ENCODE measurements around the gene SMARCA2.

Gene SMARCA2

DNA sequence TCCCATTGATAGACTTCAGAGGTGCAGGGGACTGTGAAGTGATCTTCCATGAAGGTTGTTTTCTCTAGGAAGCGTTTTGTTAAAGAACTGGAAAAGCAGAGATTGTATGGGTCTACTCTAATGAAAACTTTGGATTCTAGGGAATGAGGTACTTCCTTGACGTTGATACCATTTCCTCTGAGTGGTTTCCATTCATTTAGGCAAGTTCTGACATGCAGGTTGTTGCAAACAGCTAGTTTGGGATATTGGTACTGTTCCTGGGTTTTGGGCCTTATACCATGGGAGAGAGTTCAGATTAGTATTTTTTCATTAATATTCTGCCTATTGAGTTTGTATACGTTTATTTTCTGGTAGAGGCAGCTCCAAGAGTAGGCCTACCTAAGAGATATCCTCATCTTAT lies 25.7 kb downstream of the SMARCA2 start:
- no peak for DNase-seq (ENCODE audit: extremely low spot score)
- TF ChIP-seq L3MBTL2 (conservative IDR thresholded peaks at IDR 0.05) (no peak), ZNF384 (IDR thresholded peaks at IDR 0.05) (no peak)
- CTCF ChIA-PET: no interaction called here
- POLR2A ChIA-PET: no interaction called here

- ChIA-PET CTCF (no interaction called here), POLR2A (no interaction called here)
- TF ChIP-seq PKNOX1 (IDR thresholded peaks at IDR 0.05) (no peak), ARNT (IDR thresholded peaks at IDR 0.05) (no peak), L3MBTL2 (conservative IDR thresholded peaks at IDR 0.05) (no peak), LEF1 (IDR thresholded peaks at IDR 0.05; ENCODE audit: borderline replicate concordance) (no peak), FOXM1 (IDR thresholded peaks at IDR 0.05; ENCODE audit: borderline replicate concordance) (no peak), NFRKB (IDR thresholded peaks at IDR 0.05) (no peak), BHLHE40 (IDR thresholded peaks at IDR 0.05; ENCODE audit: borderline replicate concordance) (no peak), HDGF (IDR thresholded peaks at IDR 0.05; ENCODE audit: borderline replicate concordance) (no peak), ELF4 (IDR thresholded peaks at IDR 0.05) (no peak), SUZ12 (IDR thresholded peaks at IDR 0.05) (no peak), FOXK2 (IDR thresholded peaks at IDR 0.05) (no peak), SP1 (IDR thresholded peaks at IDR 0.05) (no peak), FOXA1 (IDR thresholded peaks at IDR 0.05) (no peak)
- no peak for DNase-seq (ENCODE audit: extremely low spot score)
These were observed 26.6 kb downstream of the SMARCA2 start for GRCh38 chr9:2041736-2042135.

- ChIA-PET CTCF (no interaction called here), POLR2A (no interaction called here)
- TF ChIP-seq FOXK2 (IDR thresholded peaks at IDR 0.05): no peak
- TF ChIP-seq TARDBP (IDR thresholded peaks at IDR 0.05): no peak
- TF ChIP-seq PKNOX1 (IDR thresholded peaks at IDR 0.05): no peak
- no peak for TF ChIP-seq SUZ12 (IDR thresholded peaks at IDR 0.05)
- TF ChIP-seq ZNF384 (IDR thresholded peaks at IDR 0.05): no peak
- no peak for TF ChIP-seq CTBP1 (IDR thresholded peaks at IDR 0.05; ENCODE audit: borderline replicate concordance)
- no peak for TF ChIP-seq FOXA1 (IDR thresholded peaks at IDR 0.05)
- no peak for TF ChIP-seq LEF1 (IDR thresholded peaks at IDR 0.05; ENCODE audit: borderline replicate concordance)
- TF ChIP-seq ARNT (IDR thresholded peaks at IDR 0.05): no peak
- TF ChIP-seq BHLHE40 (IDR thresholded peaks at IDR 0.05; ENCODE audit: borderline replicate concordance): no peak
- TF ChIP-seq ELF4 (IDR thresholded peaks at IDR 0.05): no peak
- DNase-seq (ENCODE audit: extremely low spot score): no peak
These were observed 28.1 kb downstream of the SMARCA2 start for GRCh38 chr9:2043243-2043642.

- no peak for DNase-seq (ENCODE audit: extremely low spot score)
- TF ChIP-seq FOXA1 (IDR thresholded peaks at IDR 0.05): no peak
- TF ChIP-seq BHLHE40 (IDR thresholded peaks at IDR 0.05; ENCODE audit: borderline replicate concordance): no peak
- TF ChIP-seq L3MBTL2 (conservative IDR thresholded peaks at IDR 0.05): no peak
- TF ChIP-seq SUZ12 (IDR thresholded peaks at IDR 0.05): no peak
- no peak for TF ChIP-seq FOXM1 (IDR thresholded peaks at IDR 0.05; ENCODE audit: borderline replicate concordance)
- no peak for TF ChIP-seq HDGF (IDR thresholded peaks at IDR 0.05; ENCODE audit: borderline replicate concordance)
- no peak for TF ChIP-seq LEF1 (IDR thresholded peaks at IDR 0.05; ENCODE audit: borderline replicate concordance)
- no peak for TF ChIP-seq FOXK2 (IDR thresholded peaks at IDR 0.05)
- TF ChIP-seq SP1 (IDR thresholded peaks at IDR 0.05): no peak
- TF ChIP-seq PKNOX1 (IDR thresholded peaks at IDR 0.05): no peak
- TF ChIP-seq ZNF384 (IDR thresholded peaks at IDR 0.05): no peak
- ChIA-PET CTCF (no interaction called here), POLR2A (no interaction called here)
These were observed 28.8 kb downstream of the SMARCA2 start for GRCh38 chr9:2043881-2044462.

DNA sequence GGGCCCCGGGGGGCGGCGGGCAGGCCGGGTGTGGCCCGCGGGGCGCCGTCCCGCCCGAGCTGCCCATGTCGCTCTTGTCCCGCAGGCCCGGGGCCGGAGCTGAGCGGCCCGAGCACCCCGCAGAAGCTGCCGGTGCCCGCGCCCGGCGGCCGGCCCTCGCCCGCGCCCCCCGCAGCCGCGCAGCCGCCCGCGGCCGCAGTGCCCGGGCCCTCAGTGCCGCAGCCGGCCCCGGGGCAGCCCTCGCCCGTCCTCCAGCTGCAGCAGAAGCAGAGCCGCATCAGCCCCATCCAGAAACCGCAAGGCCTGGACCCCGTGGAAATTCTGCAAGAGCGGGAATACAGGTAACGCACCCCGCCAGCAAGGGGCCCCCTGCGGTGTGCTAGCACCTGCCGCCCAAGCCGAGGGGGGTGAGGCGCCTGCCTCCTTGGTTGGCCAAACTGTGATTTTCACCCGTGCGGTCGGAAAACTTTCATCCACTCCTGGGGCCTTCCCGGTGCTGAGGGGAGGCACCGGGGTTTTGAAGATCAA lies 32.1 kb downstream of the SMARCA2 start:
- POLR2A ChIA-PET: no interaction called here
- DNase-seq (ENCODE audit: extremely low spot score): no peak
- TF ChIP-seq SUZ12 (IDR thresholded peaks at IDR 0.05) (no peak), ZNF384 (IDR thresholded peaks at IDR 0.05) (no peak)
- CTCF ChIA-PET: no interaction called here

DNA sequence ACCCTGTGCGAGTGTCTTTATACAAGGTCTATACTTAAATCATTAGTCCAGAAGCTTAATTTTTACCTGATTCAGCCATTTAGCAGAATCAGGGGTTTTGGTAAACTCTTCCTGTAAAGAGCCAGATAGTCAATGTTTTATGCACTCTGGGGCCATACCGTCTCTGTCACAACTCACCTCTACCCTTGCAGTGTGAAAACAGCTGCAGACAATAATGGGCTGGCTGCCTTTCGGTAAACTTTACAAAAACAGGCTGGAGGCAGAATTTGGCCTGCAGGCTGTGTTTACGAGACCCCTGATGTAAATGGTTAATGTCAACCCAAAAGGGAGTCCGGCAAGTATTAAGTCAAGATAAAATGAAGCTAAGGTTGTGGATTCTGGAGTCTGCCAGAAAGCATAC lies 32.8 kb downstream of the SMARCA2 start:
- CTCF ChIA-PET: no interaction called here
- TF ChIP-seq ELF4 (IDR thresholded peaks at IDR 0.05): no peak
- TF ChIP-seq CTBP1 (IDR thresholded peaks at IDR 0.05; ENCODE audit: borderline replicate concordance): no peak
- no peak for TF ChIP-seq LEF1 (IDR thresholded peaks at IDR 0.05; ENCODE audit: borderline replicate concordance)
- no peak for TF ChIP-seq FOXM1 (IDR thresholded peaks at IDR 0.05; ENCODE audit: borderline replicate concordance)
- POLR2A ChIA-PET: no interaction called here
- no peak for DNase-seq (ENCODE audit: extremely low spot score)

GRCh38 chr9:2050236-2050635 lies 35.1 kb downstream of the SMARCA2 start:
- TF ChIP-seq L3MBTL2 (conservative IDR thresholded peaks at IDR 0.05): no peak
- TF ChIP-seq ELF4 (IDR thresholded peaks at IDR 0.05): no peak
- no peak for TF ChIP-seq LEF1 (IDR thresholded peaks at IDR 0.05; ENCODE audit: borderline replicate concordance)
- TF ChIP-seq HDGF (IDR thresholded peaks at IDR 0.05; ENCODE audit: borderline replicate concordance): no peak
- no peak for TF ChIP-seq TARDBP (IDR thresholded peaks at IDR 0.05)
- no peak for TF ChIP-seq PKNOX1 (IDR thresholded peaks at IDR 0.05)
- TF ChIP-seq CTBP1 (IDR thresholded peaks at IDR 0.05; ENCODE audit: borderline replicate concordance): no peak
- TF ChIP-seq SP1 (IDR thresholded peaks at IDR 0.05): no peak
- no peak for TF ChIP-seq FOXA1 (IDR thresholded peaks at IDR 0.05)
- TF ChIP-seq FOXK2 (IDR thresholded peaks at IDR 0.05): no peak
- no peak for TF ChIP-seq FOXM1 (IDR thresholded peaks at IDR 0.05; ENCODE audit: borderline replicate concordance)
- TF ChIP-seq ARNT (IDR thresholded peaks at IDR 0.05): no peak
- ChIA-PET CTCF (no interaction called here), POLR2A (no interaction called here)

More at GRCh38 chr9:2050236-2050635, 35.1 kb downstream of the SMARCA2 start:
- no peak for DNase-seq (ENCODE audit: extremely low spot score)

Data from HEK293T (cell line).